SJCRH30 (cell line): ENCODE data around the gene RNF180. TPM values are rescaled to one million over a fixed set of nuclear protein-coding genes. Genes with fewer than 3 reads are reported as not detected.

Experiments used
- DNase-seq, 2 experiments: peaks; one replicate each; pipeline ENCODE4 v3.0.0-alpha.2; 2015 to 2020
- H3K27ac ChIP-seq: fragments of 250-450 bp; sonication (Bioruptor Pico); 2 replicates; pipeline ENCODE4 v1.5.1; 2020; ENCODE audit warnings: mild to moderate bottlenecking, moderate library complexity
- H3K27me3 ChIP-seq: fragments of 250-450 bp; sonication (Bioruptor Pico); 2 replicates; pipeline ENCODE4 v1.5.1; 2020; ENCODE audit warnings: mild to moderate bottlenecking, moderate library complexity
- H3K36me3 ChIP-seq: fragments of 250-450 bp; sonication (Bioruptor Pico); 2 replicates; pipeline ENCODE4 v1.5.1; 2020; ENCODE audit warnings: mild to moderate bottlenecking, moderate library complexity
- H3K4me1 ChIP-seq: fragments of 250-450 bp; sonication (Bioruptor Pico); 2 replicates; pipeline ENCODE4 v1.5.1; 2020; ENCODE audit warnings: mild to moderate bottlenecking, moderate library complexity
- H3K4me3 ChIP-seq: fragments of 250-450 bp; sonication (Bioruptor Pico); 2 replicates; pipeline ENCODE4 v1.5.1; 2020; ENCODE audit warnings: mild to moderate bottlenecking, moderate library complexity
- H3K9me3 ChIP-seq: fragments of 250-450 bp; sonication (Bioruptor Pico); replicated peaks from 2 replicates; pipeline ENCODE4 v1.5.1; 2020; ENCODE audit warnings: mild to moderate bottlenecking, moderate library complexity
- total RNA-seq: library from RNA; depleted of rRNA; stranded (reverse); fragments of >200 nt; shearing (Covaris generic); gene quantifications from 2 replicates; pipeline ENCODE4 v1.2.3, GENCODE V29; 2014

Gene RNF180
- total RNA-seq, 1 experiment from 2014 or later: 0.65 TPM

DNA sequence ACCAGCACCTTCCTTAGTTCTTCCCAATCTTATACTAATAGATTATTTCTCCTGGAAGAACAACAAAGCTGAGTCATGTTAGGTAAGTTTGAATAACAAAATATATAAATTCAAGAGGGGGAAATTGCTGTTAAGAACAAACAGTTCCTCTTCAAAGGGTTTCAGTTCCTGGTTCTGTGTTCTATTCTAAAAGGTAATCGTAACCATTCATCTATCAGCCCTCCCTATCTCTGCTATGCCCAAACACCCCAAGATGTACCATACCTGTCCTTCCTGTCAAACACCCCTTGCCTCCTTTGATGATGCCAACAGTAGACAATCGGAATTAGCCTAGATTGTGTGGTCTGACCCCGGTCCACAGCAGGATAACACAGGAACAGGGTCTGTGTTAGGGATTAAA lies 4.2 kb upstream of the RNF180 start:
- H3K4me3 ChIP-seq: no peak overlapping the region
- H3K4me1 ChIP-seq: no peaks in the 10 kb centered on the region
- no peaks in the 10 kb centered on the region for H3K36me3 ChIP-seq
- no peak for DNase-seq
- H3K27me3 ChIP-seq: no peaks in the 10 kb centered on the region
- no peak overlapping the region for H3K27ac ChIP-seq
- no peaks in the 10 kb centered on the region for H3K9me3 ChIP-seq

DNA sequence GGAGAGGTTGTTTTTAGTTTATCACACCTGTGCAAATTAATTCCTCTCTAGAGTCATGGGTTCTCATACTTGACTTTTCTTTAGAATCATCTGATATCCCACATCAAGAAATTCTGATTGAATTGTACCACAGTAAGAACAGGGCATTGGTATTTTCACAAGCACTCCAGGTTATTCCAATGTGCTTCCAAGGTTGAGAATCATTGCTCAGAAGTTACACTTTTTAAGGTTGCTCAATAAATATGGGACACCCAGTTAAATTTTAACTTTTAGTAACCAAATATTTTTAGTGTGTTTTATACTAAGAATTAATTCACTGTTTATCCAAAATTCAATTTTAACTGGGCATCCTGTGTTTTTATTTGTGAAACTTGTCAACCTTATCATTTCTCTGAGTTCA lies 2.5 kb upstream of the RNF180 start:
- DNase-seq: no peak
- Histone ChIP-seq H3K36me3 (no peaks in the 10 kb centered on the region), H3K27me3 (no peaks in the 10 kb centered on the region), H3K27ac (no peak overlapping the region), H3K4me3 (no peak overlapping the region), H3K9me3 (no peaks in the 10 kb centered on the region), H3K4me1 (no peaks in the 10 kb centered on the region)

DNA sequence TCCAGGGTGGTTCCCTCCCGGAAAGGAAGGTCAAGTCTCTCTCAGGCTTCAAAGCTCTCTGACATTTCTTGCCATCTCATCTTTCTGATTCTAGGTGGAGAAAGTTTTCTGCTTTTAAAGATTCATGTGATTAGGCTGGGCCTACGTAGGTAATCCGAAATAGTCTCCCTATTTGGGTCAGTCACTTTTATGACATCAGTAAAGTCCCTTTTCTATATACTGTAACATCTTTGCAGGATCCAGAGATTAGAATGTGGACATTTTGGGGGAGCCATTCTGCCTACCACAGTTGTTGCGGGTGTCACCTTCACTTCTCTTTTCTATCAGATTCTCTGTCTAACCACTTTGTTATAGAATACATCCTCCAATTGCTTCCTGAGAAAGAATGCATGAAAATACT lies 1.9 kb upstream of the RNF180 start:
- H3K4me3 ChIP-seq: no peak overlapping the region
- H3K4me1 ChIP-seq: no peaks in the 10 kb centered on the region
- H3K27me3 ChIP-seq: no peaks in the 10 kb centered on the region
- no peak for DNase-seq
- H3K9me3 ChIP-seq: no peaks in the 10 kb centered on the region
- no peaks in the 10 kb centered on the region for H3K36me3 ChIP-seq
- no peak overlapping the region for H3K27ac ChIP-seq

DNA sequence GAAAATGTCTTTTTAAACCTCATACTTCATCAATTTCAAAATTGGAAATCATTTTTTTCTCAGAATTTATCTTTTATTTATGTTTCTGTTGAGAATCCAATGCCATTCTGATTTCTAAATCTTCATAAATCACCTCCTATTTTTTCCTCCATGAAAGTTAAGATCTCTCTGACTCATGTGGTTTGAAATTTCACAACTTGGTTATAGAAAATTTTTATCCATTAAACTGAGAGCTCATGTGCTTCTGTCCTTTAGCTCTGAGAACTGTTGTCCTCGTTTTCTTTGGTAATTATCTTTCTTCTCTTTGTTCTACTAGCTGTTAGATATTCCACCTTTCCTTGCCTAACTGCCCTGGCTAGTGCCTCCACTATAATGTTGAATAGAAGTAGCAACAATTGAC lies 1.5 kb upstream of the RNF180 start:
- Histone ChIP-seq H3K4me3 (no peak overlapping the region), H3K9me3 (no peaks in the 10 kb centered on the region), H3K36me3 (no peaks in the 10 kb centered on the region), H3K27me3 (no peaks in the 10 kb centered on the region), H3K27ac (no peak overlapping the region), H3K4me1 (no peaks in the 10 kb centered on the region)
- DNase-seq: no peak

DNA sequence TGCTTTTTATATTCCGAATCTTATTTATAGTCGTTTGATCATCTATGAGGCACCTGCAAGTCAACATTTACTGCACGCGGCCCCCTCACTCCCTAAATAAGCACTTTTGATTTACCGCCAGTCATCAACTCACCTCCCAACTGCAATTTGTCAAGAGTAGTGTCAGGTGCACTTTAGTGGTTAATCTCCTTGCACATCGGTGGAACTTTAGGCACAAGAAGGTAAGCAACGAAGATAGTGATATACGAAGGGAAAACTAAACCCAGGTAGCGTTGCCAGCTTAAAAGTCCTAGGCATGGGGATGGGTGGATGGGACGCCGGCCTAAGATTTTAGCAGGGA lies 513 bp upstream of the RNF180 start:
- Histone ChIP-seq H3K4me1 (no peaks in the 10 kb centered on the region), H3K27ac (no peak overlapping the region), H3K9me3 (no peaks in the 10 kb centered on the region), H3K27me3 (no peaks in the 10 kb centered on the region), H3K36me3 (no peaks in the 10 kb centered on the region), H3K4me3 (no peak overlapping the region)
- DNase-seq: no peak

DNA sequence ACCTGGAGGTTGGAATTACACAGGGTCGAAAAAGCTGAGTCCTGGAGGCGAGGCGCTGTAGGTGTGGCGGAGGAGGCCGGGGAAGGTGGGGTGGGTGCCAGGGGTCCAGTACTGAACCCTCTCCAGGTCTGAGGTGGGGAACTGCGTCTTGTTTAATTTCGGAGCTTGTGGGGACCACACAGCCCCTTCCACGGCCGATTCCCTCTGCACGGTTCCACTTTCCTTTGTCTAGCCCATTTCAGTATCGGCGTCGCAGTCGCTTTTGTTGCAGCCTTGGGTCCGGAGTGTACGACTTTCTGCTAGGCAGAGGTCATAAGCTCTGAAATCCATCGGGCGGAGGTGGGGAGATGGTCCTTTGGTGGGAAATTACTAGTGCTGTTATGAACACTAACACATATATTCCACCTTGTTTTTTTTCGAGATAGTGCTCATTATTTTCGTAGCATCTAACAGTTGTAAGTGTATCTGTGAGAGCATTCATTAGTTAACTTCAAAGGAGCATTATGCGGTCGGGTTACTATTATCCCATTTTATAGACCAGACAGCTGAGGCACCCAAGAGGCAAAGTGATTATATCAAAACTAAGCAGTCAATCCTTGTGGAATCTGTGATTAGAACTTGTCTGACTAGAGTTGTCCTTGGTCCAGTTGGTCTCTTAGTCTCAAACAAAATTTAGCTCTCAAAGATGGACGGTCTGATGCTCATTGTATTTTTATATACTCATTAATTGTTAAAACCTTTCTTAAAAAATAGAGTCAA lies 737 bp downstream of the RNF180 start:
- Histone ChIP-seq H3K27ac (no peak overlapping the region), H3K9me3 (no peaks in the 10 kb centered on the region), H3K36me3 (no peaks in the 10 kb centered on the region), H3K27me3 (no peaks in the 10 kb centered on the region), H3K4me3 (no peak overlapping the region), H3K4me1 (no peaks in the 10 kb centered on the region)
- DNase-seq: no peak

DNA sequence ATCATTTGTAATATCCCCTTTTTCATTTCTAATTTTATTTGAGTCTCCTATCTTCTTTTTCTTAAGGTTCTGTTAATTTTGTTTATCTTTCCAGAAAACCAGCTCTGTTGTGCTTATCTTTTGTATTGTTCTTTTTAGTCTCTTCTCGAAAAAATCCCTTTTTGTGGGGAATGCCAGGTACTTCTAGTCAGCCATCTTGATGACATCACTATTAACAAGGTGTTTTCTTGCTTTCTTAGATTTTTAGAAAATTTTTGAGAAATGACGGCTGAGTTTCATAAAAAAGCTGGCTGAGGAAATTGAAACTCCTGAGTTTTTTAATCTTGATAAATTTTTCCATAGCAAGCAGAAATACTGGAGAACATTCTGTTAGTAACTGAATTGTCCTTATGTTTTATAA lies 10.7 kb downstream of the RNF180 start:
- Histone ChIP-seq H3K27me3 (no peaks in the 10 kb centered on the region), H3K36me3 (no peaks in the 10 kb centered on the region), H3K4me3 (no peak overlapping the region), H3K27ac (no peak overlapping the region), H3K4me1 (no peaks in the 10 kb centered on the region), H3K9me3 (no peaks in the 10 kb centered on the region; the same call in 1 of the 2 replicates)
- no peak for DNase-seq

DNA sequence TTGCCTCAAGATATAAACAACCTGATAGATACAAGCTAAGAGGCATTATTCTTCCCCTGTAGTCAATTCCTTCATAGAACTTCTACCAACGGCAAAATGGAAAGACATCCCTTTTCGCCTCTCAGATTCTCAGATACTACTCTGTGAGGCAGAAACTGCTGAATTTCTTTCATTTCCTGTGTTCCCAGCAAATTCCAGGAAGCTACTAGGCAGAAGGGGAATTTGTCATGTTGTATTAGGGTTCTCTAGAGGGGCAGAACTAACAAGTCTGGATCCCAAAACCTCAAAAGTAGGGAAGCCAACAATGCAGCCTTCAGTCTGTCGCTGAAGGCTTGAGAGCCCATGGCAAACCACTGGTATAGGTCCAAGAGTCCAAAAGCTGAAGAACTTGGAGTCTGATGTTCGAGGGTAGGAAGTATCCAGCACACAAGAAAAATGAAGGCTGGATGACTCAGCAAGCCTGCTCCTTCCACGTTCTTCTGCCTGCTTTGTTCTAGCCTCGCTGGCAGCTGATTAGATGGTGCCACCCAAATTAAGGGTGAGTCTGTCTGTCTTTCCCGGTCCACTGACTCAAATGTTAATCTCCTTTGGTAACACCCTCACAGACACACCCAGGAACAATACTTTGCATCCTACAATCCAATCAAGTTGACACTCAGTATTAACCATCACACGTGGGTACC lies 15.2 kb downstream of the RNF180 start:
- H3K36me3 ChIP-seq: no peaks in the 10 kb centered on the region
- no peak for DNase-seq

DNA sequence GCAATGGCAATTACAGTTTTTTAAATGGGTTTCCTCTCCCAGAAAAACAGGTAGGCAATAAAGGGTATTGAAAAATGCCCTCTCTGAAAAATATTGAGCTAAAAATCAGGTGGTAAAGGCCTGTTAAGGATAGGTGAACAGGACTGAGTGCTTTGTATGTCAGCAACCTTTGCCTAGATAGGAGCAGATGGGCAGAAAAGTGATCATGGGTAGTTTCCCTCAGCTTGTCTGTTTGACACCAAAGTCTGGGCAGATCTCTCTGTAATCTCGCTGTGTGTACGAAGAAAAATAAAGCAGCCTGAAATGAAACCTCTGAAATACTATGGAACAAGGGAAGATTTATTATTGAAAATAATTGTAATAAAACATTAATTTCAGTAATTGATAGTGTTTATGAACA lies 15.8 kb downstream of the RNF180 start:
- no peaks in the 10 kb centered on the region; the same call in 1 of the 2 replicates for H3K27me3 ChIP-seq
- no peaks in the 10 kb centered on the region for H3K36me3 ChIP-seq
- H3K27ac ChIP-seq: no peak overlapping the region
- H3K4me3 ChIP-seq: no peak overlapping the region
- H3K9me3 ChIP-seq: no peaks in the 10 kb centered on the region; the same call in 1 of the 2 replicates
- DNase-seq: no peak
- no peaks in the 10 kb centered on the region for H3K4me1 ChIP-seq

More for the DNA sequence above, 15.2 kb downstream of the RNF180 start:
- Histone ChIP-seq H3K27ac (no peak overlapping the region), H3K4me3 (no peak overlapping the region), H3K27me3 (no peaks in the 10 kb centered on the region; the same call in 1 of the 2 replicates), H3K9me3 (no peaks in the 10 kb centered on the region; the same call in 1 of the 2 replicates), H3K4me1 (no peaks in the 10 kb centered on the region)

DNA sequence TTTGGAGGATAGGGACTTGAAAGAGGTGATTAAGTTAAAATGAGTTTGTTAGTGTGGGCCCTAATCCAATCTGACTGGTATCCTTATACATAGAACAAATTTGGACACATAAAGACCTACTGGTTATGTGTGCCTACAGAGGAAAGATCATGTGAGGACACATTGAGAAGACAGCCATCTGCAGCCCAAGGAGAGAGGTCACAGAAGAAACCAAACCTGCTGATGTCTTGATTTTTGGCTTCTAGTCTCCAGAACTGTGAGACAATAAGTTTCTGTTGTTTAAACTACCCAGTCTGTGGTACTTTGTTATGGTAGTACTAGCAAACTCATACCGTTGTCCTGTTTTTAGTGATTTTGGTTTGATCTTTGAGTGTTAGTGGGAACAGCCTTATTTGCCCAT lies 18.3 kb downstream of the RNF180 start:
- no peak for DNase-seq
- H3K9me3 ChIP-seq: no peaks in the 10 kb centered on the region; the same call in 1 of the 2 replicates
- H3K4me3 ChIP-seq: no peak overlapping the region
- no peaks in the 10 kb centered on the region for H3K36me3 ChIP-seq
- H3K27ac ChIP-seq: no peak overlapping the region
- H3K27me3 ChIP-seq: peaks cover 4% of the 10 kb centered on the region
- H3K4me1 ChIP-seq: no peaks in the 10 kb centered on the region

DNA sequence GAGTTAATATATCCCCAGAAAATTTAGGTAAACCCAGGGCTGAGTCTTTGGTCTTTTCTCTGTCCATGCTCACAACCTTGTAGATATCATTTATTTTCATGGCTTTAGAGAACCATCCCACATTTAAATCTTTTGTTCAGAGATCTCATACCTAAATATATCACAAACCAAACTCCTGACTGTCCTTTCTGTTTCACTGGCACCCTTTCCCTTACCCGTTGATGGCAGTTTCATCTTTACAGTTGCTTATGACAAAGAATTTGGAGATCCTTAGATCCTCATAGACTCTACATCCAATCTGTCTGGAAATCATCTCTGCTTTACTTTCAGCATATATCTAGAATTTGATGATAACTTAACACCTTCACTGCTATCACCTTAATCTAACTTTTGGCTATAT lies 19.2 kb downstream of the RNF180 start:
- no peaks in the 10 kb centered on the region for H3K4me1 ChIP-seq
- peaks cover 4% of the 10 kb centered on the region for H3K27me3 ChIP-seq
- no peak overlapping the region for H3K27ac ChIP-seq
- no peaks in the 10 kb centered on the region for H3K9me3 ChIP-seq
- no peak for DNase-seq
- no peaks in the 10 kb centered on the region for H3K36me3 ChIP-seq
- H3K4me3 ChIP-seq: no peak overlapping the region

DNA sequence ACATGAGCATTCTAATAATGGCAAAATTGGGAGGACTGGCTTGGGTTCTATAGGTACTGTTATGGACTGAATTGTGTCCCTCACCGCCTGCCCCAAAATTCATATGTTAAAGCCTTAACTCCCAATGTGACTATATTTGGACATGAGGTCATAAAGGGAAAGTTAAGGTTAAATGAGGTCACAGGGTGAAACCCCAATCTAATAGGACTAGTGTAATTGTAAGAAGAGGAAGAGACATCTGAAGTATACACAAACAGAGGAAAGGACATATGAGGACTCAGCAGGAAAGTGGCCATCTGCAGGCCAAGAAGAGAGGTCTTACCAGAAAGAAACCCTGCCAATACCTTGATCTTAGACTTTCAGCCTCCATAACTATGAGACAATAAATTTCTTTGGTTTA lies 23.1 kb downstream of the RNF180 start:
- H3K27ac ChIP-seq: no peak overlapping the region
- H3K4me1 ChIP-seq: no peaks in the 10 kb centered on the region
- no peaks in the 10 kb centered on the region for H3K9me3 ChIP-seq
- no peaks in the 10 kb centered on the region for H3K36me3 ChIP-seq
- peaks cover 4% of the 10 kb centered on the region for H3K27me3 ChIP-seq
- no peak for DNase-seq
- H3K4me3 ChIP-seq: no peak overlapping the region

DNA sequence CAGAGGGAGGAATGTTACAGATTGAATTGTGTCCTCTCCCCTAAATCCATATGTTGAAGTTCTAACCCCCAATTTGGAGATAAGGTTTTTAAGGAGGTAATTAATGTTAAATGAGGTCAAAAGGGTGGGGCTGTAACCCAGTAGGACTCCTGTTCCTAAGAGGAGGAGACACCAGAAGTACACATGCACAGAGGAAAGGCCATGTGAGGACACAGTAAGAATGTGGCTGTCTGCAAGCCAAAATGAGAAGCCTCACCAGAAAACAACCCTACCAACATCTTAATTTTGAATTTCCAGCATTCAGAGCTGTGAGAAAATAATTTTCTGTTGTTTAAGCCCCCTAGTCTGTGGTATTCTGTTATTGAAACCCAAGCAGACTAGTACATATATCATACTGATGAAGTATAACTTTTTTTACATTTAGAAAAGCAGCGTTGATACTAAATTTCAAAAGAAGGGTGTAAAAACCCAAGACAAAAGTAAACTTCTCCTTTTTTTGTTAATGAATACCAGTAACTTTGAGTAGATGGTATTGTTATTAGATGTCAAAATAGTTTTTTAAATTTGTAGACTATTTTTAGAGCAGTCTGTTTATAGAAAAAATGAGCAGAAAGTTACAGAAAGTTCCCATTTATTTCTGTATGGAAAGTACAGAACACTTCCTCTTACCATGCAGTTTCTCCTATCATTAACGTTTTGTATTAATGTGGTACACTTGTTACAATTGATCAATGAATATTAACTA lies 25.1 kb downstream of the RNF180 start:
- peaks cover 4% of the 10 kb centered on the region for H3K27me3 ChIP-seq
- H3K4me3 ChIP-seq: no peak overlapping the region
- no peaks in the 10 kb centered on the region for H3K36me3 ChIP-seq
- no peaks in the 10 kb centered on the region for H3K9me3 ChIP-seq
- no peak overlapping the region for H3K27ac ChIP-seq
- DNase-seq: no peak
- no peaks in the 10 kb centered on the region for H3K4me1 ChIP-seq

DNA sequence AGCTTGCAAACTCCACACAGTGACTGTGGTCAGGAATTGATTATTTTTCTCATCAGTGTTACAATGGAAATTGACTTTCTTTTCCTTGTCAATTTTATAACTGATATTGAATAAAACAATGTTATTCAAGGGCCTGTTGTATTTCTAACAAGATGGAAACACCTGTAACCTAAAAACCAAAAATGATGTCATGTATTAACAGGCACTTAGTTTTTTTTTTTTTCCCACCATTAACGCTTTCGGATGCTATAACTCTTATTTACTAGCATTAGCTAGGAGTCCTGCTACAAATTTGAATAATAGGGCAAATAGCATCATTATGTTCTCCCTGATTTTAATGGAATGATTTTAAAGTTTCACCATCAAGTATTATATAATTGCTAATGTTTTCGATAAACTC lies 30.3 kb downstream of the RNF180 start:
- Histone ChIP-seq H3K27ac (no peak overlapping the region), H3K4me1 (no peaks in the 10 kb centered on the region), H3K36me3 (no peaks in the 10 kb centered on the region), H3K27me3 (peaks cover 3% of the 10 kb centered on the region; the same call in 1 of the 2 replicates), H3K9me3 (no peaks in the 10 kb centered on the region), H3K4me3 (no peak overlapping the region)
- DNase-seq: no peak

DNA sequence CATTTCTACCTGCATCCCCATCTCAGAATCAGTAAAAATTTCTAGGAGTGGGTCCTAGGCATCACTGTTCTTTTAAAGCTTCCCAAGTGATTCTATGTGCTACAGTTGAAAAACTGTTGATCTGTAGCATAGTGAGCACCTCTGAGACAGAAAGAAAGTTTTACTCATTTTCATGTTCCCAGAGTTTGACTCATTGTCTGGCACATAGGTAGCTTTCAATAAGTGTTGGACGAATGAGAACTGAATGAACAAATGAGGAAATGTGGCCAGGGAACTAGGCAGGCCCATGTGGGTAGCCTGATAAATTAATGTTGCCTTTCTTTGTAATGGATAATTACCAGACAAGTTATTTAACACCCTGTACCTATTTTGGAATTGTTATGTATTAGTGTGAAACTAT lies 33.8 kb downstream of the RNF180 start:
- no peak for DNase-seq
- Histone ChIP-seq H3K27me3 (peaks cover 3% of the 10 kb centered on the region; the same call in 1 of the 2 replicates), H3K9me3 (no peaks in the 10 kb centered on the region), H3K36me3 (no peaks in the 10 kb centered on the region), H3K4me1 (no peaks in the 10 kb centered on the region), H3K27ac (no peak overlapping the region), H3K4me3 (no peak overlapping the region)
